ENCODE measurements around the gene RMDN3.

Gene RMDN3

DNA sequence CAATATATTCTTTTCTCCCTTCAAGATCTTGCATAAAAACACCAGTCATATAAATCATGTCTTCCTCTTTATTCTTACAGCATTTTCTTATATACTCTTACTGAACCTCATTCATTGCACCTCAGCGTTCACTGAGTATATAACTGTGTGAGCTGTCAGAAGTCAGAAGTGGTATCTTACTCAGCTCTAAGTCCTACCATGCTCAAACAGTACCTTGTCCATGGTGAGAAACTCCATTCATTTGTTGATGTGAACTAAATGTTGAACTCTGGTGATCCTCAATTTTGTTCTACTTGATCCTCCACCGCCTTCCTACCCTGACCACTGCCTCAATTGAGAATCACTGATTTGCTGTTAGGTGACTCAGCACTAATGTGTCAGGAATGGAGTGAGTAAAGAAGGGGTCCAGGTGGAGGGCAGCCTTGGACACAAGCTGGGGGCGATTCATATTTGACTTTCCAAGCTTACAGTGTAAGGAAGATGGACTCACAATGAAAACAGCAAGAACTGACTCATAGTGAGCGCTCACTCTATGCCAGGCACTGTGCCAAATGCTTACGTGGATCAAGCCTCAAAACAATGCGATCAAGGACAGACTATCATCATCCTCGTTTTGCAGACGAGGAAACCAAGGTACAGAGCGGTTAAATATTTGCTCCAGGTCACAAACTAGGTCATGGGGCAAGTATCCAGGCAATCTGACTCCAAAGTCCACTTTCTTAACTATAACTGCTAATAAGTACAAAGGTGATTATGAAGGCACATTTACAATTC lies 38.3 kb upstream of the RMDN3 start:
- no peak overlapping the region for H3K4me3 ChIP-seq (ENCODE audit: low read depth, low read length)
- TF ChIP-seq, protein P1, sequence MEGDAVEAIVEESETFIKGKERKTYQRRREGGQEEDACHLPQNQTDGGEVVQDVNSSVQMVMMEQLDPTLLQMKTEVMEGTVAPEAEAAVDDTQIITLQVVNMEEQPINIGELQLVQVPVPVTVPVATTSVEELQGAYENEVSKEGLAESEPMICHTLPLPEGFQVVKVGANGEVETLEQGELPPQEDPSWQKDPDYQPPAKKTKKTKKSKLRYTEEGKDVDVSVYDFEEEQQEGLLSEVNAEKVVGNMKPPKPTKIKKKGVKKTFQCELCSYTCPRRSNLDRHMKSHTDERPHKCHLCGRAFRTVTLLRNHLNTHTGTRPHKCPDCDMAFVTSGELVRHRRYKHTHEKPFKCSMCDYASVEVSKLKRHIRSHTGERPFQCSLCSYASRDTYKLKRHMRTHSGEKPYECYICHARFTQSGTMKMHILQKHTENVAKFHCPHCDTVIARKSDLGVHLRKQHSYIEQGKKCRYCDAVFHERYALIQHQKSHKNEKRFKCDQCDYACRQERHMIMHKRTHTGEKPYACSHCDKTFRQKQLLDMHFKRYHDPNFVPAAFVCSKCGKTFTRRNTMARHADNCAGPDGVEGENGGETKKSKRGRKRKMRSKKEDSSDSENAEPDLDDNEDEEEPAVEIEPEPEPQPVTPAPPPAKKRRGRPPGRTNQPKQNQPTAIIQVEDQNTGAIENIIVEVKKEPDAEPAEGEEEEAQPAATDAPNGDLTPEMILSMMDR (IDR thresholded peaks at IDR 0.05; ENCODE audit: borderline replicate concordance, insufficient read depth, low read depth, low read length): no peak

DNA sequence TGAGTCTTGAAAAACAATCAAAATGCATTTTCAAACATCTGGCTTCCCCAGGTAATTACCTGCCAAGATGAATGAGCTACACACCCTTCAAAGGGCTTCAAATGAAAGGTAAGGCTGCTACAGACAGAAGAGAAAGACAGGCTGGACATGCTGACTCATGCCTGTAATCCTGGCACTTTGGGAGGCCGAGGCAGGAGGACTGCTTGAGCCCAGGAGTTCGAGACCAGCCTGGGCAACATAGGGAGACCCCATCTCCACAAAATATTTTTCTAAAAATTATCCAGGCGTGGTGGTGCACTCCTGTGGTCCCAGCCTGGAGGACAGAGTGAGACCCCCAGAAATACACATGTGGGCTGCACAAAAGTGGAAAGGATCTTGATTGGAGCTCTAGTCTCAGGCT lies 37.3 kb upstream of the RMDN3 start:
- no peak overlapping the region for H3K4me3 ChIP-seq (ENCODE audit: low read depth, low read length)
- TF ChIP-seq, protein P1 (IDR thresholded peaks at IDR 0.05; ENCODE audit: borderline replicate concordance, insufficient read depth, low read depth, low read length): no peak

DNA sequence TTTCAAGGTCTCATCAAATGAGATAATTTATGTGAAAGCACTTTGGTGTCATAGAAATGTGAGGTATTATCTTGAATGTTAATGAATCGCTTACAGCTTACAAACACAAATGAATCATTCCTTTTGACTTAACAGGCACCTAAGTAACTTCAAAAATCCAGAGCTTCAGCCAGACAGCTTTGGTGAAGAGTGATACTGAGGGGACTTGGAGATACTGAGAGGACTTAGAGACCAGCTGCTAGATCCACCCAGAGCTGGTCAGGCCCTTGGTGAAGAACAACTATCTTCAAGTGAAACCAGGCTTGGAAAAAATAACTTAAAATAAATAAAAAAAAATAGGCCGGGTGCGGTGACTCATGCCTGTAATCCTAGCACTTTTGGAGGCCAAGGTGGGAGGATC lies 35.7 kb upstream of the RMDN3 start:
- no peak overlapping the region for H3K4me3 ChIP-seq (ENCODE audit: low read depth, low read length)
- TF ChIP-seq, protein P1 (IDR thresholded peaks at IDR 0.05; ENCODE audit: borderline replicate concordance, insufficient read depth, low read depth, low read length): no peak

DNA sequence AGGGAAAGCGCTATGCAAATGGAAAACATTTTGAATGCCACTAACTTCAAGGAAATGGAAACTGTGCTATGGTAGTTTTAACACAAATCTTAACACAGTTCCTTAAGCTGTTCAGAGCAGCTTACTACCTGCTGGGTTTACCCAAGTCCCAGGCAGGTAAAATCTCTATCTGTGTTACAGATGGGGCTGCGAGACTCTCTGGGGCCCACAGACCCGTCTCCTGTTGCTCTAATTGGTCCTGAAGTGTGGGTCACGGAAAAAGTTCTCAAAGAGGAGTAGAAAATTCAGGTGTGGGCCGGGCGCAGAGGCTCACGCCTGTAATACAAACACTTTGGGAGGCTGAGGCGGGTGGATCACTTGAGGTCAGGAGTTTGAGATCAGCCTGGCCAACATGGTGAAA lies 34.9 kb upstream of the RMDN3 start:
- TF ChIP-seq, protein P1 (IDR thresholded peaks at IDR 0.05; ENCODE audit: borderline replicate concordance, insufficient read depth, low read depth, low read length): no peak
- no peak overlapping the region for H3K4me3 ChIP-seq (ENCODE audit: low read depth, low read length)

DNA sequence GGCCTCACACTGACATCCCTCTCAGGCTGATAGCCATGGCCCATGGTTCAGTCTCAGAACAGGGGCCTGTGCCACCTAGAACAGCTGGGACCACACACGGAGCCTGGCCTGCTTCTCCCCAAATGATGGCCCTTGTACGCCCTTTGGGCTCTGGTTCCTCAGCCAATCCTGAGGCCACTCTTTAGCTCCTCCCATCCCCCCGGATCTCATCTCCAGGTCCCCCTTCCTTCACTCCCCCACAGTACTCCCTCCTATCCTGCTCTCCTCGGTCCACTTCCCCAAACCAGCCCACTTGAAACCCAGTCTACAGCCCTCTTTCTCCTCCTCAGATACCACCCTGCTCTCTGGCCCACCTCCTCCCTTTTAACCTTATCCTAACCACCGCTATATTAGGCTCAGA lies 34.1 kb upstream of the RMDN3 start:
- H3K4me3 ChIP-seq (ENCODE audit: low read depth, low read length): no peak overlapping the region
- TF ChIP-seq, protein P1 (IDR thresholded peaks at IDR 0.05; ENCODE audit: borderline replicate concordance, insufficient read depth, low read depth, low read length): no peak

DNA sequence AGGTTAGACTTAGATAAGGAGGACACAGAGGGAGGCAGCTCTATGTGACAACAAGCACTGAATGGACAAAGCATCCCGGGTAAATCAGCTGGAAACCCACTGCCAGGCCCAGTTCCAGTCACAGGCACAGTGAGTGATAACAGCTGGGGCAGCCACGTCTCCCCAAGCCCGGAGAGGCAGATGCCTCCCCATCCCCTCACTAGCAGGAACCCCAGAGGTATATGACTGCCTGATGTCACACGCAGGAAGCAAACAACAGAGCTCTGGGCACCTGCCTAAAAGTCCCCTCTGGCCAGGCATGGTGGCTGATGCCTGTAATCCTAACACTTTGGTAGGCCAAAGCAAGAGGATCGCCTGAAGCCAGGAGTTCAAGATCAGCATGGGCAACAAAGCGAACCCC lies 32.9 kb upstream of the RMDN3 start:
- H3K4me3 ChIP-seq (ENCODE audit: low read depth, low read length): no peak overlapping the region
- TF ChIP-seq, protein P1 (IDR thresholded peaks at IDR 0.05; ENCODE audit: borderline replicate concordance, insufficient read depth, low read depth, low read length): no peak

DNA sequence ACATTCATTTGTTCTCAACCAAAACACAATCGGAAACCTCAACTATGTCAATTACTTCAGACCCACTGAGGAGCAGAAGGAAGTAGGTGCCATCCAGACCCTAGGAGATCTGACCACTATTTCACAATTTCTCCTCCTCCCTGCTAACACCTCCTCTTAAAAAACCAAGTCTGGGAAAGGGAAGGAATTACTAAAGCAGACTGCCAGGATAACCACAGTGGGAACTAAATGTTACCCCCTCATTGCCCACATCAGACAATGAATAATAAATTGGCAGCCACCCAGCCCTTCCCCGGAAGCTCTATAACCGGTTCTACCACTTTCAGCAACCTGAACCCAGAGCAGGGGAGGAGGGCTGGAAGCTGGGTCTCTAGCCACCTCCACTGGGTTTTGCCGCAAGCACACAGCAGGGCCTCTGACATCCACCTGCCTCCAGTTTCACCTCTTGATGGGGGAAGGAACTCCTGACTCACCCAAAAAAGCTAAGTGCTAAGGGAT lies 32.3 kb upstream of the RMDN3 start:
- TF ChIP-seq, protein P1 (IDR thresholded peaks at IDR 0.05; ENCODE audit: borderline replicate concordance, insufficient read depth, low read depth, low read length): no peak
- H3K4me3 ChIP-seq (ENCODE audit: low read depth, low read length): no peak overlapping the region
